Neural cell (in vitro differentiated cells): Measurements from ENCODE around the gene DRAM1. TPM values are rescaled to one million over a fixed set of nuclear protein-coding genes. Genes with fewer than 3 reads are reported as not detected.

Source experiments
- H2AFZ ChIP-seq: fragments of 200-600, 300-800 bp; sonication (generic), shearing (Covaris generic); 2 replicates; pipeline ENCODE4 v1.6.0; 2014; ENCODE audit warnings: low read depth, mild to moderate bottlenecking, antibody characterized with exemption, low read length, moderate library complexity
- H3F3A ChIP-seq: fragments of 200-600 bp; shearing (Covaris generic); 2 replicates; pipeline ENCODE4 v1.6.1; 2016; ENCODE audit warnings: mild to moderate bottlenecking, moderate library complexity, mixed read lengths, antibody characterized with exemption, low read length; ENCODE audit not compliant: insufficient read depth, poor library complexity, severe bottlenecking
- H3K27ac ChIP-seq: fragments of 200-600, 300-800 bp; sonication (generic), shearing (Covaris generic); 2 replicates; pipeline ENCODE4 v1.5.1; 2014; ENCODE audit warnings: mild to moderate bottlenecking, low read length, moderate library complexity
- H3K27me3 ChIP-seq: fragments of 300-800, 200-600 bp; sonication (generic), shearing (Covaris generic); 2 replicates; pipeline ENCODE4 v1.6.0; 2014; ENCODE audit warnings: mild to moderate bottlenecking, low read depth, low read length, moderate library complexity; ENCODE audit not compliant: insufficient read depth
- H3K36me3 ChIP-seq: fragments of 300-800, 200-600 bp; sonication (generic), shearing (Covaris generic); 2 replicates; pipeline ENCODE4 v1.5.1; 2014; ENCODE audit warnings: mild to moderate bottlenecking, antibody characterized with exemption, low read length, moderate library complexity; ENCODE audit not compliant: insufficient read depth
- H3K4me2 ChIP-seq: fragments of 300-800, 200-600 bp; sonication (generic), shearing (Covaris generic); 2 replicates; pipeline ENCODE4 v1.6.0; 2014; ENCODE audit warnings: mild to moderate bottlenecking, low read length
- H3K4me3 ChIP-seq: fragments of 300-800, 200-600 bp; sonication (generic), shearing (Covaris generic); 2 replicates; pipeline ENCODE4 v1.5.1; 2014; ENCODE audit warnings: mild to moderate bottlenecking, low read length, moderate library complexity
- H3K79me2 ChIP-seq: fragments of 200-600 bp; shearing (Covaris generic); replicated peaks from 2 replicates; pipeline ENCODE4 v1.6.0; 2014; ENCODE audit warnings: mild to moderate bottlenecking, low read length, moderate library complexity; ENCODE audit not compliant: insufficient read depth
- H3K9ac ChIP-seq: fragments of 300-800, 200-600 bp; sonication (generic), shearing (Covaris generic); 2 replicates; pipeline ENCODE4 v1.6.1; 2016; ENCODE audit warnings: mild to moderate bottlenecking, low read length, mixed read lengths
- H3K9me2 ChIP-seq: fragments of 200-600 bp; shearing (Covaris generic); 2 replicates; pipeline ENCODE4 v1.6.1; 2016; ENCODE audit warnings: mild to moderate bottlenecking, low read length, mixed read lengths; ENCODE audit not compliant: insufficient read depth
- H3K9me3 ChIP-seq: fragments of 200-600, 300-800 bp; sonication (generic), shearing (Covaris generic); 2 replicates; pipeline ENCODE4 v1.6.1; 2016; ENCODE audit warnings: mild to moderate bottlenecking, mixed run types, low read length, moderate library complexity, mixed read lengths
- H4K20me1 ChIP-seq: fragments of 200-600 bp; shearing (Covaris generic); 2 replicates; pipeline ENCODE4 v1.6.1; 2016; ENCODE audit warnings: mild to moderate bottlenecking, mixed run types; ENCODE audit not compliant: insufficient read depth
- EP300 ChIP-seq: fragments of 450-650 bp; conservative IDR thresholded peaks from 2 replicates; pipeline ENCODE4 v1.6.1; 2014; ENCODE audit warnings: antibody characterized with exemption, mild to moderate bottlenecking, moderate library complexity; ENCODE audit not compliant: poor library complexity, severe bottlenecking
- EZH2 ChIP-seq: fragments of 200-600, 300-800 bp; shearing (Covaris generic), sonication (generic); IDR thresholded peaks from 2 replicates; pipeline ENCODE4 v1.6.1; 2014; ENCODE audit warnings: antibody characterized with exemption, low read length, borderline replicate concordance, mild to moderate bottlenecking; ENCODE audit not compliant: insufficient read depth, poor library complexity, severe bottlenecking
- MXI1 ChIP-seq: fragments of 450-650 bp; conservative IDR thresholded peaks from 2 replicates; pipeline ENCODE4 v1.6.1; 2014; ENCODE audit warnings: antibody characterized with exemption, mild to moderate bottlenecking; ENCODE audit not compliant: poor library complexity, severe bottlenecking
- POLR2AphosphoS5 ChIP-seq: IDR thresholded peaks from 2 replicates; pipeline ENCODE4 v1.6.1; 2012
- RAD21 ChIP-seq: fragments of 450-650 bp; conservative IDR thresholded peaks from 2 replicates; pipeline ENCODE4 v1.6.1; 2014; ENCODE audit warnings: antibody characterized with exemption, mild to moderate bottlenecking, moderate library complexity
- REST ChIP-seq: IDR thresholded peaks from 2 replicates; pipeline ENCODE4 v1.6.1; 2012; ENCODE audit warnings: borderline replicate concordance
- SMC3 ChIP-seq: fragments of 450-650 bp; conservative IDR thresholded peaks from 2 replicates; pipeline ENCODE4 v1.6.1; 2014; ENCODE audit warnings: antibody characterized with exemption, mild to moderate bottlenecking, moderate library complexity; ENCODE audit not compliant: poor library complexity
- TAF1 ChIP-seq: IDR thresholded peaks from 2 replicates; pipeline ENCODE4 v1.6.1; 2012; ENCODE audit warnings: low read depth
- polyA plus RNA-seq: library from polyadenylated mRNA; depleted of rRNA; stranded (reverse); fragments of >200 nt; gene quantifications from 2 replicates; pipeline ENCODE4 v1.2.3, GENCODE V29; 2014
- TF ChIP-seq, protein P1 (sequence below): fragments of 450-650 bp; IDR thresholded peaks from 2 replicates; pipeline ENCODE4 v1.5.1; 2014; ENCODE audit warnings: antibody characterized with exemption, mild to moderate bottlenecking, moderate library complexity; ENCODE audit not compliant: poor library complexity, severe bottlenecking

The DRAM1 gene
- polyA plus RNA-seq, 1 donor from 2014 or later: 0.17 TPM

DNA sequence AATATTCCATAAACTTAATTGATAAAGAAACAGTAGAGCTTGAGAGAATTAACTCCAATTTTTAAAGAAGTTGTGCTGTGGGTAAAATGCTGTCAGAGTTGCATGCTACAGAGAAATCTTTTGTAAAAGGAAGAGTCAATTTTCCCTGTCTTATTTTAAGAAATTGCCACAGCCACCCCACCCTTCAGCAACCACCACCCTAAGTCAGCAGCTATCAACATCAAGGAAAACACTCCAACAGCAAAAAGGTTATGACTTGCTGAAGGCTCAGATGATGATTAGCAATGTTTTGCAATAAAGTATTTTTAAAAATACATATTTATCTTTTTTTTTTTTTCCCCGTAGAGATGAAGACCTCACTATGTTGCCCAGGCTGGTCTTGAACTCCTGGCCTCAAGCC lies 6.5 kb upstream of the DRAM1 start:
- TF ChIP-seq SMC3: no peak
- TF ChIP-seq, protein P1, sequence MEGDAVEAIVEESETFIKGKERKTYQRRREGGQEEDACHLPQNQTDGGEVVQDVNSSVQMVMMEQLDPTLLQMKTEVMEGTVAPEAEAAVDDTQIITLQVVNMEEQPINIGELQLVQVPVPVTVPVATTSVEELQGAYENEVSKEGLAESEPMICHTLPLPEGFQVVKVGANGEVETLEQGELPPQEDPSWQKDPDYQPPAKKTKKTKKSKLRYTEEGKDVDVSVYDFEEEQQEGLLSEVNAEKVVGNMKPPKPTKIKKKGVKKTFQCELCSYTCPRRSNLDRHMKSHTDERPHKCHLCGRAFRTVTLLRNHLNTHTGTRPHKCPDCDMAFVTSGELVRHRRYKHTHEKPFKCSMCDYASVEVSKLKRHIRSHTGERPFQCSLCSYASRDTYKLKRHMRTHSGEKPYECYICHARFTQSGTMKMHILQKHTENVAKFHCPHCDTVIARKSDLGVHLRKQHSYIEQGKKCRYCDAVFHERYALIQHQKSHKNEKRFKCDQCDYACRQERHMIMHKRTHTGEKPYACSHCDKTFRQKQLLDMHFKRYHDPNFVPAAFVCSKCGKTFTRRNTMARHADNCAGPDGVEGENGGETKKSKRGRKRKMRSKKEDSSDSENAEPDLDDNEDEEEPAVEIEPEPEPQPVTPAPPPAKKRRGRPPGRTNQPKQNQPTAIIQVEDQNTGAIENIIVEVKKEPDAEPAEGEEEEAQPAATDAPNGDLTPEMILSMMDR: no peak
- TF ChIP-seq TAF1: no peak
- TF ChIP-seq POLR2AphosphoS5: no peak
- no peak for TF ChIP-seq EZH2
- TF ChIP-seq RAD21: no peak
- no peak for TF ChIP-seq MXI1
- TF ChIP-seq EP300: no peak
- TF ChIP-seq REST: no peak
- Histone ChIP-seq H3K4me3 (no peak overlapping the region), H3K27ac (no peak overlapping the region), H3K9ac (no peak overlapping the region), H3K4me2 (no peak overlapping the region), H3K36me3 (no peaks in the 10 kb centered on the region), H4K20me1 (no peaks in the 10 kb centered on the region), H3F3A (no peaks in the 10 kb centered on the region), H3K9me3 (no peaks in the 10 kb centered on the region), H3K27me3 (no peaks in the 10 kb centered on the region), H3K9me2 (no peaks in the 10 kb centered on the region), H2AFZ (no peak overlapping the region), H3K79me2 (no peaks in the 10 kb centered on the region)

- TF ChIP-seq SMC3 (no peak), REST (no peak), TAF1 (no peak), EZH2 (no peak), EP300 (no peak), RAD21 (no peak), MXI1 (no peak), POLR2AphosphoS5 (no peak)
- TF ChIP-seq, protein P1: no peak
- Histone ChIP-seq H3K79me2 (no peaks in the 10 kb centered on the region), H3K4me3 (no peak overlapping the region), H3K36me3 (no peaks in the 10 kb centered on the region), H3K9me2 (no peaks in the 10 kb centered on the region), H3K4me2 (no peak overlapping the region), H3F3A (no peaks in the 10 kb centered on the region), H3K9ac (no peak overlapping the region), H3K9me3 (no peaks in the 10 kb centered on the region), H3K27me3 (peaks cover 25% of the 10 kb centered on the region), H4K20me1 (no peaks in the 10 kb centered on the region), H2AFZ (no peak overlapping the region), H3K27ac (no peak overlapping the region)
Measured at GRCh38 chr12:101875162-101875561, 2.2 kb upstream of the DRAM1 start.
